HepG2 (cell line): ENCODE measurements around the gene JAK1. TPM values are rescaled to one million over a fixed set of nuclear protein-coding genes. Genes with fewer than 3 reads are reported as not detected.

Source experiments
- ATAC-seq: fragments of 200-7000 bp; cut with Tn5 transposase; 3 replicates; pipeline ENCODE4 v1.9.1; 2020; ENCODE audit warnings: mild to moderate bottlenecking, moderate library complexity
- BruUV-seq: library from RNA; stranded (reverse); fragments of 400-500 nt; replicated peaks from 2 replicates; lab custom pipeline; 2021; lab: Mats Ljungman, UMichigan
- CTCF ChIA-PET: fragments of 300-600 bp; formaldehyde crosslinking; extraction: SDS; loops from one replicate; lab custom pipeline; 2021; ENCODE audit warnings: low total read pairs, inconsistent platforms, low intra/inter-chr PET ratio; lab: Yijun Ruan, JAX
- POLR2A ChIA-PET: fragments of 350-600 bp; sonication (Branson Sonifier 250); formaldehyde crosslinking; loops from one replicate; lab custom pipeline; 2020; ENCODE audit warnings: antibody characterized with exemption, inconsistent platforms; lab: Yijun Ruan, JAX
- DNase-seq: peaks from one replicate; pipeline ENCODE4 v3.0.0-alpha.2; 2015; ENCODE audit warnings: low spot score
- FAIRE-seq: peaks from 3 replicates; lab custom pipeline; 2011; peaks lifted over from hg19 to GRCh38; lab: Jason Lieb, UNC
- H2AFZ ChIP-seq: one replicate; pipeline ENCODE4 v1.6.1; 2011; ENCODE audit warnings: low read length, inconsistent platforms
- H3K27ac ChIP-seq: fragments of 300-600 bp; 3 replicates; pipeline ENCODE4 v1.8.0; 2011; ENCODE audit warnings: mixed run types, mild to moderate bottlenecking, mixed read lengths, low read length, inconsistent platforms; ENCODE audit not compliant: insufficient read depth; ENCODE audit errors: extremely low read length
- H3K27me3 ChIP-seq, 2 experiments: fragments of 200-600 bp in 1 of 2; 2 replicates in 1 of 2; 3 replicates in 1 of 2; pipeline versions ENCODE4 v1.6.0 to v1.8.0; 2011; ENCODE audit warnings: low read length in 2 of 2, mild to moderate bottlenecking in 2 of 2, moderate library complexity in 2 of 2, inconsistent platforms in 1 of 2; ENCODE audit not compliant: insufficient read depth in 2 of 2, control insufficient read depth in 1 of 2
- H3K36me3 ChIP-seq, 2 experiments: fragments of 200-600 bp in 1 of 2; replicated peaks in 1 of 2; 2 replicates in 1 of 2; 3 replicates in 1 of 2; pipeline versions ENCODE4 v1.5.1 to v1.8.0; 2011; ENCODE audit warnings: low read length in 2 of 2, inconsistent platforms in 1 of 2; ENCODE audit not compliant: insufficient read depth in 2 of 2, control insufficient read depth in 1 of 2
- H3K4me1 ChIP-seq: 2 replicates; pipeline ENCODE4 v1.5.1; 2012; ENCODE audit warnings: low read length, inconsistent platforms; ENCODE audit not compliant: insufficient read depth
- H3K4me2 ChIP-seq: 2 replicates; pipeline ENCODE4 v1.6.0; 2011; ENCODE audit warnings: low read depth, low read length, inconsistent platforms
- H3K4me3 ChIP-seq, 3 experiments: fragments of 200-600 bp in 1 of 3; sonication (generic), shearing (Covaris generic) in 1 of 3; replicated peaks in 1 of 3; 2 replicates each; pipeline ENCODE4 v1.5.1; 2011 to 2016; ENCODE audit warnings: low read length in 3 of 3, inconsistent platforms in 2 of 3, low read depth in 2 of 3, mild to moderate bottlenecking in 2 of 3, control low read depth in 1 of 3, mixed read lengths in 1 of 3; ENCODE audit not compliant: insufficient read depth in 1 of 3
- H3K79me2 ChIP-seq: one replicate; pipeline ENCODE4 v1.6.1; 2011; ENCODE audit warnings: low read length, inconsistent platforms; ENCODE audit not compliant: insufficient read depth
- H3K9ac ChIP-seq: 2 replicates; pipeline ENCODE4 v1.6.0; 2011; ENCODE audit warnings: mild to moderate bottlenecking, low read depth, low read length, inconsistent platforms; ENCODE audit not compliant: insufficient read depth
- H3K9me3 ChIP-seq: 2 replicates; pipeline ENCODE4 v1.5.1; 2012; ENCODE audit warnings: mild to moderate bottlenecking, low read length
- H4K20me1 ChIP-seq: 2 replicates; pipeline ENCODE4 v1.6.0; 2011; ENCODE audit warnings: inconsistent platforms, mild to moderate bottlenecking, low read length, moderate library complexity; ENCODE audit not compliant: insufficient read depth
- ASH2L ChIP-seq: fragments of 300-600, 200-600 bp; sonication (generic); IDR thresholded peaks from 2 replicates; pipeline ENCODE4 v1.7.0; 2017; ENCODE audit warnings: low read depth, mild to moderate bottlenecking, moderate library complexity, mixed read lengths, low read length; ENCODE audit not compliant: insufficient read length
- SATB2 ChIP-seq: sonication (generic); formaldehyde crosslinking; IDR thresholded peaks from 2 replicates; pipeline ENCODE4 v1.5.0; 2020; ENCODE audit warnings: missing genetic modification reagents
- SRSF1 ChIP-seq: fragments of 200-400 bp; formaldehyde crosslinking; optimal IDR thresholded peaks from 2 replicates; pipeline ENCODE3; 2017; ENCODE audit warnings: mild to moderate bottlenecking, low read depth, low read length, moderate library complexity
- ZKSCAN1 ChIP-seq: fragments of 150-350 bp; IDR thresholded peaks from 2 replicates; pipeline ENCODE4 v1.6.1; 2014; ENCODE audit warnings: low read length
- ZNF883 ChIP-seq: sonication (generic); formaldehyde crosslinking; IDR thresholded peaks from 2 replicates; pipeline ENCODE4 v1.5.1; 2020; ENCODE audit warnings: mild to moderate bottlenecking, missing genetic modification reagents; ENCODE audit errors: not compliant biosample characterization
- WGBS: methylation state at CpG from one replicate; pipeline ENCODE4 v1.1.6; 2017; ENCODE audit warnings: low lambda C conversion rate; 5-methylcytosine and 5-hydroxymethylcytosine counted together
- in situ Hi-C: cut with HindIII; loops from 2 replicates; pipeline ENCODE4 v1.10.0; 2017; ENCODE audit warnings: low pct_unique_long_range_greater_than_20kb; ENCODE audit not compliant: extremely low pct_ligation_motif_present
- intact Hi-C: fragments of 100-400 bp; cut with micrococcal nuclease; formaldehyde crosslinking; loops from one replicate; pipeline ENCODE4 v1.10.0; 2022; ENCODE audit not compliant: unreplicated experiment
- polyA plus RNA-seq, 8 experiments: library from polyadenylated mRNA; depleted of rRNA in 3 of 8; stranded (reverse) in 7 of 8; unstranded in 1 of 8; fragments of >200 nt; fragmentation: Illumina TruSeq in 4 of 8; extraction: Trizol in 4 of 8; gene quantifications; 2 replicates each; pipeline versions ENCODE4 v1.2.1 to v1.2.3, GENCODE V29; 2011 to 2016; ENCODE audit warnings: low read depth in 4 of 8, missing spikeins in 1 of 8, mixed read lengths in 1 of 8; ENCODE audit not compliant: insufficient read depth in 1 of 8
- total RNA-seq, 5 experiments: library from RNA; depleted of rRNA; stranded (reverse); fragments of >200 nt; fragmentation: Illumina TruSeq; extraction: Trizol; gene quantifications; 2 replicates each; pipeline ENCODE4 v1.2.3, GENCODE V29; 2016; ENCODE audit warnings: low read depth in 1 of 5
- TF ChIP-seq, protein P1 (sequence below): sonication (generic); formaldehyde crosslinking; IDR thresholded peaks from 2 replicates; pipeline ENCODE4 v1.5.1; 2020; ENCODE audit warnings: missing genetic modification reagents, mild to moderate bottlenecking, borderline replicate concordance
- TF ChIP-seq, protein P2 (sequence below): sonication (generic); formaldehyde crosslinking; IDR thresholded peaks from 2 replicates; pipeline ENCODE4 v1.8.0; 2022; ENCODE audit warnings: mild to moderate bottlenecking, missing genetic modification reagents, borderline replicate concordance
- TF ChIP-seq, protein P3 (sequence below): sonication (generic); formaldehyde crosslinking; IDR thresholded peaks from 2 replicates; pipeline ENCODE4 v1.5.1; 2020; ENCODE audit warnings: mild to moderate bottlenecking, missing genetic modification reagents, borderline replicate concordance
- TF ChIP-seq, protein P4 (sequence below): sonication (generic); formaldehyde crosslinking; IDR thresholded peaks from 2 replicates; pipeline ENCODE4 v1.5.1; 2020; ENCODE audit warnings: missing genetic modification reagents, mild to moderate bottlenecking, borderline replicate concordance

The JAK1 gene
- total and polyA plus RNA-seq, 2 of the 13 experiments (the other 11 are each of a cell fraction or from before 2014, with no cell fraction given), result 23.9 to 42.4 TPM

DNA sequence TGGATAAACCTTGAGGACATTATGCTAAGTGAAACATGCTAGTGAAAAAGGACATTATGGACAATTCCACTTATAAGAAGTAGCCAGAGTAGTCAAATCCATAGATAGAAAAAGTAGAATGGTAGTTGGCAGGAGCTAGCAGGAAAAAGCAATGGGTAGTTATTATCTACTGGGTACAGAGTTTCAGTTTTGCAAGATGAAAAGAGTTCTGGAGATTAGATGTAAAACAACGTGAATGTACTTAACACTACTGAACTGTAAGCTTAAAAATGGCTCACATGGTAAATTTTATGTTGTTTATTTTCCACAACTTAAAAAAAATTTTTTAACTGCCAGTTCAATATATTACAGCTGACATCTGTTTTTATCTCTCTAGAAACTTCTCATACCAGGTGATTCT, 19.4 kb downstream of the JAK1 start:
- 0 out of 2 replicates have a peak, but pooled peaks cover 5% of the 10 kb centered on the region for H4K20me1 ChIP-seq
- FAIRE-seq, result no peak
- no peak overlapping the region for H3K4me3 ChIP-seq
- H3K4me2 ChIP-seq, result no peak overlapping the region
- WGBS, result 86% methylated on average over 1 of the region's 1 CpG
- TF ChIP-seq ASH2L, result no peak
- TF ChIP-seq ZNF883 (CRISPR knock-in tag), result no peak
- intact Hi-C loops (no loop called here), in situ Hi-C loops (no loop called here)
- no peaks in the 10 kb centered on the region for H3K27me3 ChIP-seq
- no peaks in the 10 kb centered on the region for H3K9me3 ChIP-seq
- no peak overlapping the region for H3K27ac ChIP-seq
- ATAC-seq, result no peak
- H3K4me1 ChIP-seq, result peaks cover 28% of the 10 kb centered on the region
- H3K9ac ChIP-seq, result no peak overlapping the region
- no TSS peak for BruUV-seq
- H3K79me2 ChIP-seq, result peaks cover 77% of the 10 kb centered on the region
- H2AFZ ChIP-seq, result no peak overlapping the region
- ChIA-PET CTCF (no interaction called here), POLR2A (no interaction called here)
- DNase-seq, result no peak
- no peaks in the 10 kb centered on the region for H3K36me3 ChIP-seq

DNA sequence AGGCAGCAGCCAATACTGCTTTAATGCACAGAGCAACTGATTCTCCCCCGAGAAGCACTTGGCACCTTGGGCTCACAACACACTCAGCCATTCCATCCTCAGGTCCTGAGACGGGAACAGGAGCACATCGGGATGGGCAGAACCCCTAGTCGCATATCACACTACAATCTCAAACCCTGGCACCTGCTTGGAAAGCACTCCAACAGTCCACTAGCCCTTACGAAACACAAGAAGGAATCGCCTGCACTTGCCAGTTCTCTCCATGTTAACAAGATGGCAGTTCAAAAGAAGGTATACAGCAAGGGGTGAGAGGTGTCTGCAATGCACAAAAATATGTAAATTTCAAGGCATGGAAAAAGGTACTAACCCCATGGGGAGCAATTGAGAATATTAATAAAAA, 21.4 kb downstream of the JAK1 start:
- no peaks in the 10 kb centered on the region for H3K36me3 ChIP-seq
- ChIA-PET CTCF (no interaction called here), POLR2A (no interaction called here)
- no peaks in the 10 kb centered on the region for H3K9me3 ChIP-seq
- H3K4me2 ChIP-seq, result no peak overlapping the region
- WGBS, result 97% methylated on average over 6 of the region's 6 CpGs
- H3K27ac ChIP-seq, result no peak overlapping the region
- H2AFZ ChIP-seq, result no peak overlapping the region
- H3K79me2 ChIP-seq, result peaks cover 77% of the 10 kb centered on the region
- DNase-seq, result no peak
- BruUV-seq, result no TSS peak
- ATAC-seq, result no peak
- H4K20me1 ChIP-seq, result 0 out of 2 replicates have a peak, but pooled peaks cover 5% of the 10 kb centered on the region
- H3K27me3 ChIP-seq, result no peaks in the 10 kb centered on the region
- no peak for FAIRE-seq
- 0 out of 2 replicates have a peak, but pooled peaks cover 13% of the 10 kb centered on the region for H3K4me1 ChIP-seq
- in situ Hi-C loops (no loop called here), intact Hi-C loops (no loop called here)
- H3K4me3 ChIP-seq, result no peak overlapping the region
- no peak overlapping the region for H3K9ac ChIP-seq
- no peak for TF ChIP-seq SATB2 (CRISPR knock-in tag)
- TF ChIP-seq, protein P1, sequence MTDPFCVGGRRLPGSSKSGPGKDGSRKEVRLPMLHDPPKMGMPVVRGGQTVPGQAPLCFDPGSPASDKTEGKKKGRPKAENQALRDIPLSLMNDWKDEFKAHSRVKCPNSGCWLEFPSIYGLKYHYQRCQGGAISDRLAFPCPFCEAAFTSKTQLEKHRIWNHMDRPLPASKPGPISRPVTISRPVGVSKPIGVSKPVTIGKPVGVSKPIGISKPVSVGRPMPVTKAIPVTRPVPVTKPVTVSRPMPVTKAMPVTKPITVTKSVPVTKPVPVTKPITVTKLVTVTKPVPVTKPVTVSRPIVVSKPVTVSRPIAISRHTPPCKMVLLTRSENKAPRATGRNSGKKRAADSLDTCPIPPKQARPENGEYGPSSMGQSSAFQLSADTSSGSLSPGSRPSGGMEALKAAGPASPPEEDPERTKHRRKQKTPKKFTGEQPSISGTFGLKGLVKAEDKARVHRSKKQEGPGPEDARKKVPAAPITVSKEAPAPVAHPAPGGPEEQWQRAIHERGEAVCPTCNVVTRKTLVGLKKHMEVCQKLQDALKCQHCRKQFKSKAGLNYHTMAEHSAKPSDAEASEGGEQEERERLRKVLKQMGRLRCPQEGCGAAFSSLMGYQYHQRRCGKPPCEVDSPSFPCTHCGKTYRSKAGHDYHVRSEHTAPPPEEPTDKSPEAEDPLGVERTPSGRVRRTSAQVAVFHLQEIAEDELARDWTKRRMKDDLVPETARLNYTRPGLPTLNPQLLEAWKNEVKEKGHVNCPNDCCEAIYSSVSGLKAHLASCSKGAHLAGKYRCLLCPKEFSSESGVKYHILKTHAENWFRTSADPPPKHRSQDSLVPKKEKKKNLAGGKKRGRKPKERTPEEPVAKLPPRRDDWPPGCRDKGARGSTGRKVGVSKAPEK, result no peak
- no peak for TF ChIP-seq SRSF1
- TF ChIP-seq, protein P2, sequence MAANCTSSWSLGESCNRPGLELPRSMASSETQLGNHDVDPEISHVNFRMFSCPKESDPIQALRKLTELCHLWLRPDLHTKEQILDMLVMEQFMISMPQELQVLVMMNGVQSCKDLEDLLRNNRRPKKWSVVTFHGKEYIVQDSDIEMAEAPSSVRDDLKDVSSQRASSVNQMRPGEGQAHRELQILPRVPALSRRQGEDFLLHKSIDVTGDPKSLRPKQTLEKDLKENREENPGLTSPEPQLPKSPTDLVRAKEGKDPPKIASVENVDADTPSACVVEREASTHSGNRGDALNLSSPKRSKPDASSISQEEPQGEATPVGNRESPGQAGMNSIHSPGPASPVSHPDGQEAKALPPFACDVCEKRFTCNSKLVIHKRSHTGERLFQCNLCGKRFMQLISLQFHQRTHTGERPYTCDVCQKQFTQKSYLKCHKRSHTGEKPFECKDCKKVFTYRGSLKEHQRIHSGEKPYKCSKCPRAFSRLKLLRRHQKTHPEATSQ (CRISPR knock-in tag), result no peak
- TF ChIP-seq, protein P3, sequence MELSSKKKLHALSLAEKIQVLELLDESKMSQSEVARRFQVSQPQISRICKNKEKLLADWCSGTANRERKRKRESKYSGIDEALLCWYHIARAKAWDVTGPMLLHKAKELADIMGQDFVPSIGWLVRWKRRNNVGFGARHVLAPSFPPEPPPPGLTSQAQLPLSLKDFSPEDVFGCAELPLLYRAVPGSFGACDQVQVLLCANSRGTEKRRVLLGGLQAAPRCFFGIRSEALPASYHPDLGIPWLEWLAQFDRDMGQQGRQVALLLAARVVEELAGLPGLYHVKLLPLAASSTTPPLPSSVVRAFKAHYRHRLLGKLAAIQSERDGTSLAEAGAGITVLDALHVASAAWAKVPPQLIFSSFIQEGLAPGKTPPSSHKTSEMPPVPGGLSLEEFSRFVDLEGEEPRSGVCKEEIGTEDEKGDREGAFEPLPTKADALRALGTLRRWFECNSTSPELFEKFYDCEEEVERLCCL (CRISPR knock-in tag), result no peak
- no peak for TF ChIP-seq ZKSCAN1
- TF ChIP-seq, protein P4, sequence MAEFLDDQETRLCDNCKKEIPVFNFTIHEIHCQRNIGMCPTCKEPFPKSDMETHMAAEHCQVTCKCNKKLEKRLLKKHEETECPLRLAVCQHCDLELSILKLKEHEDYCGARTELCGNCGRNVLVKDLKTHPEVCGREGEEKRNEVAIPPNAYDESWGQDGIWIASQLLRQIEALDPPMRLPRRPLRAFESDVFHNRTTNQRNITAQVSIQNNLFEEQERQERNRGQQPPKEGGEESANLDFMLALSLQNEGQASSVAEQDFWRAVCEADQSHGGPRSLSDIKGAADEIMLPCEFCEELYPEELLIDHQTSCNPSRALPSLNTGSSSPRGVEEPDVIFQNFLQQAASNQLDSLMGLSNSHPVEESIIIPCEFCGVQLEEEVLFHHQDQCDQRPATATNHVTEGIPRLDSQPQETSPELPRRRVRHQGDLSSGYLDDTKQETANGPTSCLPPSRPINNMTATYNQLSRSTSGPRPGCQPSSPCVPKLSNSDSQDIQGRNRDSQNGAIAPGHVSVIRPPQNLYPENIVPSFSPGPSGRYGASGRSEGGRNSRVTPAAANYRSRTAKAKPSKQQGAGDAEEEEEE (CRISPR knock-in tag), result no peak
